ENCODE data around the gene FADS1. TPM values are rescaled to one million over a fixed set of nuclear protein-coding genes. Genes with fewer than 3 reads are reported as not detected.

FADS1 gene
- total and polyA plus RNA-seq, 2 of the 8 experiments (the other 6 are each of a cell fraction or from before 2014, with no cell fraction given), result 115 to 141 TPM

- TF ChIP-seq ASH2L (IDR thresholded peaks at IDR 0.05; ENCODE audit: low read length), result no peak
- no peak for TF ChIP-seq FOSL1 (IDR thresholded peaks at IDR 0.05; ENCODE audit: insufficient read depth, low read depth, low read length)
- TF ChIP-seq POLR2AphosphoS5 (IDR thresholded peaks at IDR 0.05; ENCODE audit: low read depth, low read length), result no peak
- no peak for TF ChIP-seq POU5F1 (IDR thresholded peaks at IDR 0.05; ENCODE audit: low read depth, low read length)
- TF ChIP-seq SP2 (IDR thresholded peaks at IDR 0.05; ENCODE audit: low read length), result no peak
These were observed 50.4 kb downstream of the FADS1 start (continued) for GRCh38 chr11:61766353-61766841.
